Upper lobe of right lung (tissue), 1 donor: ENCODE measurements around the gene TCTN1. TPM values are rescaled to one million over a fixed set of nuclear protein-coding genes. Genes with fewer than 3 reads are reported as not detected.
"Not testable (repeated sequence)": the region's sequence is repeated elsewhere in the genome, so short reads cannot be mapped to it uniquely, and the experiment has no call there.

ENCODE experiments used
- ATAC-seq: fragments of 200-7000 bp; cut with Tn5 transposase; one replicate; pipeline ENCODE4 v1.9.1; 2020; ENCODE audit warnings: mild to moderate bottlenecking, moderate library complexity
- DNase-seq: peaks from one replicate; pipeline ENCODE4 v3.0.0-alpha.2; 2020
- H3K27ac ChIP-seq: fragments of 200-600 bp; one replicate; pipeline ENCODE4 v1.8.0; 2022
- H3K27me3 ChIP-seq: fragments of 200-600 bp; one replicate; pipeline ENCODE4 v1.8.0; 2022; ENCODE audit warnings: mild to moderate bottlenecking
- H3K36me3 ChIP-seq: fragments of 200-600 bp; one replicate; pipeline ENCODE4 v1.8.0; 2022
- H3K4me1 ChIP-seq: fragments of 200-600 bp; one replicate; pipeline ENCODE4 v1.8.0; 2022
- H3K4me3 ChIP-seq: fragments of 200-600 bp; one replicate; pipeline ENCODE4 v1.8.0; 2022; ENCODE audit warnings: mild to moderate bottlenecking
- H3K9me3 ChIP-seq: fragments of 200-600 bp; one replicate; pipeline ENCODE4 v1.8.0; 2022
- CTCF ChIP-seq: fragments of 200-600 bp; IDR thresholded peaks from one replicate; pipeline ENCODE4 v1.8.0; 2022; ENCODE audit warnings: antibody characterized with exemption
- intact Hi-C: fragments of 100-400 bp; cut with DNase I; formaldehyde crosslinking; loops from one replicate; pipeline ENCODE4 v1.11.0; 2022
- total RNA-seq: library from RNA; stranded (reverse); fragmentation: NEBNext Ultra II Directional; extraction: Animal tissue kit (Norgen Biotek cat#: 25700); gene quantifications from one replicate; pipeline ENCODE4 v1.2.1, GENCODE V29; 2021
- donor health status: DM: no; HTN: yes; CAD: no; lungs with severe emphysema.

The TCTN1 gene
- total RNA-seq, 1 donor from 2014 or later, result 30.4 TPM

GRCh38 chr12:110574044-110574443 lies 39.9 kb upstream of the TCTN1 start:
- no peak for DNase-seq
- Histone ChIP-seq H3K4me1 (peaks cover 12% of the 10 kb centered on the region), H3K27me3 (no peaks in the 10 kb centered on the region), H3K9me3 (peaks cover 4% of the 10 kb centered on the region), H3K27ac (no peak overlapping the region), H3K36me3 (no peaks in the 10 kb centered on the region), H3K4me3 (no peak overlapping the region)
- TF ChIP-seq CTCF, result no peak
- ATAC-seq, result no peak
- intact Hi-C loops, result no loop called here

- intact Hi-C loops, H3K36me3 ChIP-seq, H3K9me3 ChIP-seq, H3K4me3 ChIP-seq, H3K27ac ChIP-seq, DNase-seq, H3K27me3 ChIP-seq, ATAC-seq: not testable (repeated sequence)
- peaks cover 12% of the 10 kb centered on the region for H3K4me1 ChIP-seq
Observed at GRCh38 chr12:110574717-110575230, 39.2 kb upstream of the TCTN1 start.

GRCh38 chr12:110575326-110575725 lies 38.6 kb upstream of the TCTN1 start:
- no peak for DNase-seq
- H3K27me3 ChIP-seq, result no peaks in the 10 kb centered on the region
- H3K4me1 ChIP-seq, result peaks cover 16% of the 10 kb centered on the region
- no peaks in the 10 kb centered on the region for H3K36me3 ChIP-seq
- peak; percentile 71 for ATAC-seq
- H3K9me3 ChIP-seq, result no peaks in the 10 kb centered on the region
- no peak overlapping the region for H3K4me3 ChIP-seq
- no peak overlapping the region for H3K27ac ChIP-seq
- no peak for TF ChIP-seq CTCF
- intact Hi-C loops, result no loop called here

GRCh38 chr12:110576504-110576903 lies 37.4 kb upstream of the TCTN1 start:
- ATAC-seq (no peak), DNase-seq (no peak)
- TF ChIP-seq CTCF, result no peak
- H3K4me1 ChIP-seq, result peaks cover 28% of the 10 kb centered on the region
- no peak overlapping the region for H3K4me3 ChIP-seq
- no peaks in the 10 kb centered on the region for H3K36me3 ChIP-seq
- H3K27ac ChIP-seq, result no peak overlapping the region
- intact Hi-C loops, result no loop called here
- no peaks in the 10 kb centered on the region for H3K9me3 ChIP-seq
- no peaks in the 10 kb centered on the region for H3K27me3 ChIP-seq

- H3K27ac ChIP-seq, result peak overlapping the region; percentile 62
- no peak overlapping the region for H3K4me3 ChIP-seq
- ATAC-seq (peak; percentile 23), DNase-seq (no peak)
- H3K36me3 ChIP-seq, result no peaks in the 10 kb centered on the region
- intact Hi-C loops, result no loop called here
- H3K9me3 ChIP-seq, result no peaks in the 10 kb centered on the region
- H3K4me1 ChIP-seq, result peaks cover 29% of the 10 kb centered on the region
- TF ChIP-seq CTCF, result no peak
- H3K27me3 ChIP-seq, result no peaks in the 10 kb centered on the region
Observed at GRCh38 chr12:110577864-110578693, 35.9 kb upstream of the TCTN1 start.

- Histone ChIP-seq H3K36me3 (no peaks in the 10 kb centered on the region), H3K9me3 (no peaks in the 10 kb centered on the region), H3K4me1 (peaks cover 33% of the 10 kb centered on the region), H3K27me3 (no peaks in the 10 kb centered on the region), H3K4me3 (no peak overlapping the region), H3K27ac (peak overlapping the region; percentile 62)
- TF ChIP-seq CTCF, result no peak
- ATAC-seq (no peak), DNase-seq (no peak)
- intact Hi-C loops, result no loop called here
Observed at GRCh38 chr12:110578694-110579534, 35.0 kb upstream of the TCTN1 start.
